GM21576 (cell line): ENCODE results near the gene KIR2DL3.
"Not testable (repeated sequence)": the region's sequence is repeated elsewhere in the genome, so short reads cannot be mapped to it uniquely, and the experiment has no call there.

Experiments
- ATAC-seq: cut with Tn5 transposase; IDR thresholded peaks from one replicate; pipeline ENCODE4 v1.9.1; 2021; ENCODE audit warnings: mild to moderate bottlenecking, moderate library complexity; ENCODE audit not compliant: unreplicated experiment

KIR2DL3 gene

GRCh38 chr19:54738306-54738705 lies at the start of gene KIR2DL3:
TSS of gene KIR2DL3 (plus strand) at chr19:54738513. CDS start at chr19:54738546, 33 bp downstream.
- ATAC-seq, result not testable (repeated sequence)

DNA sequence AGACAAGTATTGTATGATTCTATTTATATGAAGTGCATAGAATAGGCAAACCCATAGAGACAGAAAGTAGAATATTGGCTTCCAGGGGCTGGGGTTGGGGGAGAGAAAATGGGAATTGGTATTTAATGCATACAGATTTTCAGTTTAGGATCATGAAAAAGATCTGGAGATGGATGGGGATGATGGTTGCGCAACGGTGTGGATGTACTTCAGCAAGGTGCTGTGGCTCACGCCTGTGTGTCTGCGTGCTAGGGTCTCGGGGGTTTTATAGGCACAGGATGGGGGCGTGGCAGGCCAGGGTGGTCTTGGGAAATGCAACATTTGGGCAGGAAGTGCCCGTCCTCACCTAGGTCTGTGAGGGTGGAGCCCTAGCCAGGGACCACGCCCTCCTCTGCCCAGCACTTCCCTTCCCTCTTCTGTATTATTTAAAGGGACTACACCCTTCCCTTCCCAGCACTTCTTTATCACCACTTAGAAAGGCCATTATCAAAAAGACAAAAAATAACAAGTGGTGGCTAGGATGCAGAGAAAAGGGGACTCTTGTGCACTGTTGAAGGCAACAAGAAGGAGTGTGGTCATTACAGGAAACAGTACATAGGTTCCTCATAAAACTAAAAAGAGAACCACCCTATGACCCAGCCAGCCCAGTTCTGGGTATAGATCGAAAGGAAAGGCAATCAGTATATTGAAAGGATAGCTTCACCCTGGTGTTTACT lies 46.6 kb upstream of the KIR2DL3 start:
- no peak for ATAC-seq

- no peak for ATAC-seq
Measured at GRCh38 chr19:54692298-54692615, 46.1 kb upstream of the KIR2DL3 start.

DNA sequence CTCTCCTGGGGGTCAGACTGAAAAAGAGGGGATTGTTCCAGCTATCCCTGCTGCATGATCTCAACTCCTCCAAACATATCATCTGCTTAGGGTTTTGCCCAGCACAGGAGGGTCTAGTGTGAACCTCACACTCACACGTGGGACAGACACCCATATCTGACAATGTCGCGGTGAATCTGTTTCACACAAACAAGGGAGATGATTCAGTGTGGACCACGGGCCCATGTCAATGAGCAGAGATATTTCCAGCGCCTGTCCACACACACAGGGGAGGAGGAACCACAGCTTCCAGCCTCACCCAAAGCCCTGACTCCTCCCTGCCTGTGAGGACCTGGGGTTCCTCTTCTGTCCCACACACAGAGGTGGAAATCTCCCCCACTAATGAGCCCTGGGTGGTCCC lies 43.7 kb upstream of the KIR2DL3 start:
- no peak for ATAC-seq

- ATAC-seq, result no peak
Measured at GRCh38 chr19:54696117-54696548, 42.2 kb upstream of the KIR2DL3 start.

GRCh38 chr19:54696766-54697165 lies 41.5 kb upstream of the KIR2DL3 start:
- no peak for ATAC-seq

DNA sequence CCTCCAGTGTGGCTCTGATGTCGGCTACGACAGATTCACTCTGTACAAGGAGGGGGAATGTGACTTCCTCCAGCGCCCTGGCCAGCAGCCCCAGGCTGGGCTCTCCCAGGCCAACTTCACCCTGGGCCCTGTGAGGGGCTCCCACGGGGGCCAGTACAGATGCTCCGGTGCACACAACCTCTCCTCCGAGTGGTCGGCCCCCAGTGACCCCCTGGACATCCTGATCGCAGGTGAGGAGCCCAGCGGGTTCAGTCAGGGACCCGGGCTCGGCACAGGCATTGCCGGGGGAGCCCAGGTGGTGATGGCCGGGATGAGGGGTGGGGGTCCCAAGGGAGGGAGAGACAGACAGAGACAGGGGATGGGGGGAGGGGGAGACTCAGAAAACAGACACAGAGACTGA lies 40.6 kb upstream of the KIR2DL3 start:
- ATAC-seq, result not testable (repeated sequence)

GRCh38 chr19:54704928-54705327 lies 33.4 kb upstream of the KIR2DL3 start:
- ATAC-seq, result no peak

GRCh38 chr19:54707962-54708361 lies 30.4 kb upstream of the KIR2DL3 start:
- ATAC-seq, result no peak

DNA sequence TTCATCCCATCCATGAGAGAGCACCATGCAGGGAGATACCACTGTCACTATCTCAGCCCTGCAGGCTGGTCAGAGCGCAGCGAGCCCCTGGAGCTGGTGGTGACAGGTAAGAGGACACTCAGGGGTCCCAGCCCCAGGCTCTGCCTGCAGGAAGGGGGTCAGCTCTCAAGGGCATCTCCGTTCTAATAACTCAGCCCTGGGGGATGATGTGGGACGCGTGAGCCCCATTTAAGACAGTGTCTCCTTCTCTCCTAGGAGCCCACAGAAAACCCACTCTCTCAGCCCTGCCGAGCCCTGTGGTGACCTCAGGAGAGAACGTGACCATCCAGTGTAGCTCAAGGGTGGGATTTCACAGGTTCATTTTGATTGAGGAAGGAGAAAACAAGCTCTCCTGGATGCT lies 29.5 kb upstream of the KIR2DL3 start:
- ATAC-seq, result no peak

- ATAC-seq, result no peak
Measured at GRCh38 chr19:54709212-54709948, 28.9 kb upstream of the KIR2DL3 start.

- not testable (repeated sequence) for ATAC-seq
Measured at GRCh38 chr19:54709956-54710355, 28.4 kb upstream of the KIR2DL3 start.

GRCh38 chr19:54724142-54724541 lies 14.2 kb upstream of the KIR2DL3 start, which contains the start of gene KIR3DL3:
TSS of gene KIR3DL3 (plus strand) at chr19:54724442. CDS start at chr19:54724497, 55 bp downstream.
- ATAC-seq, result no peak

- no peak for ATAC-seq
Measured at GRCh38 chr19:54724644-54725043, 13.7 kb upstream of the KIR2DL3 start.

GRCh38 chr19:54725321-54725720 lies 13.0 kb upstream of the KIR2DL3 start:
- ATAC-seq, result no peak

DNA sequence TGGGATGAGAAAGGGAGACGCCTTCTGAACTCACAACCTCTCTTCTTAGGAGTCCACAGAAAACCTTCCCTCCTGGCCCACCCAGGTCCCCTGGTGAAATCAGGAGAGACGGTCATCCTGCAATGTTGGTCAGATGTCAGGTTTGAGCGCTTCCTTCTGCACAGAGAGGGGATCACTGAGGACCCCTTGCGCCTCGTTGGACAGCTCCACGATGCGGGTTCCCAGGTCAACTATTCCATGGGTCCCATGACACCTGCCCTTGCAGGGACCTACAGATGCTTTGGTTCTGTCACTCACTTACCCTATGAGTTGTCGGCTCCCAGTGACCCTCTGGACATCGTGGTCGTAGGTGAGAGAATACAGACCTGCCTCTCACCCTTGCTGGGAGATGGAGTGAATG lies 10.8 kb upstream of the KIR2DL3 start:
- no peak for ATAC-seq

DNA sequence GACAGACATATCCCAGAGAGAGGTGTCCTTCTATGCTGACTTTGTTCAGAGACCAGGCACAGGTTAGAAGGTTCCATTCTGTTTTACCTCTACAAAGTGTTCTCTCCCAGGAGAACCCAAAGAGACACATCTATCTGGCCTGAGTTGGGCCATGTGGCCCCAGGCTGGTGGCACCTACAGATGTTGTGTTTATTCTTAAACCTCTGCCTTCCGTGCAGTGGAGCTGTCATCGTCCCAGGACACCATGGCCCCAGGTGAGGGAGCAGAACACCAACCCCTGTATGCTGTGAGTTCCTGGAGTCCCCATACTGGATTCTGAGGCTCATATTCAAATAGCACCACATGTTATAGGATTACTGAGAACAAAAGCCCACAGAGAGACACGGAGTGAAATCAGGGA lies 10.1 kb upstream of the KIR2DL3 start:
- no peak for ATAC-seq

- no peak for ATAC-seq
Measured at GRCh38 chr19:54729416-54730188, 8.7 kb upstream of the KIR2DL3 start.

- ATAC-seq, result no peak
Measured at GRCh38 chr19:54731191-54731590, 7.1 kb upstream of the KIR2DL3 start.

DNA sequence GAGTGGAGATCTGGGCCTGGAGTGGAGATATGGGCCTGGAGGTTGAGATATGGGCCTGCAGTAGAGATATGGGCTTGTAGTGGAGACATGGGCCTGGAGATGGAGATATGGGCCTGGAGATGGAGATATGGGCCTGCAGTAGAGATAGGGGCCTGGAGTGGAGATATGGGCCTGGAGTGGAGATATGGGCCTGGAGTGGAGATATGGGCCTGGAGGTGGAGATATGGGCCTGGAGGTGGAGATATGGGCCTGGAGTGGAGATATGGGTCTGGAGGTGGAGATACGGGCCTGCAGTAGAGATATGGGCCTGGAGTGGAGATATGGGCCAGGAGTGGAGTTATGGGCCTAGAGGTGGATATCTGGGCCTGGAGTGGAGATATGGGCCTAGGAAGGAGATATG lies 402 bp downstream of the KIR2DL3 start:
- no peak for ATAC-seq

DNA sequence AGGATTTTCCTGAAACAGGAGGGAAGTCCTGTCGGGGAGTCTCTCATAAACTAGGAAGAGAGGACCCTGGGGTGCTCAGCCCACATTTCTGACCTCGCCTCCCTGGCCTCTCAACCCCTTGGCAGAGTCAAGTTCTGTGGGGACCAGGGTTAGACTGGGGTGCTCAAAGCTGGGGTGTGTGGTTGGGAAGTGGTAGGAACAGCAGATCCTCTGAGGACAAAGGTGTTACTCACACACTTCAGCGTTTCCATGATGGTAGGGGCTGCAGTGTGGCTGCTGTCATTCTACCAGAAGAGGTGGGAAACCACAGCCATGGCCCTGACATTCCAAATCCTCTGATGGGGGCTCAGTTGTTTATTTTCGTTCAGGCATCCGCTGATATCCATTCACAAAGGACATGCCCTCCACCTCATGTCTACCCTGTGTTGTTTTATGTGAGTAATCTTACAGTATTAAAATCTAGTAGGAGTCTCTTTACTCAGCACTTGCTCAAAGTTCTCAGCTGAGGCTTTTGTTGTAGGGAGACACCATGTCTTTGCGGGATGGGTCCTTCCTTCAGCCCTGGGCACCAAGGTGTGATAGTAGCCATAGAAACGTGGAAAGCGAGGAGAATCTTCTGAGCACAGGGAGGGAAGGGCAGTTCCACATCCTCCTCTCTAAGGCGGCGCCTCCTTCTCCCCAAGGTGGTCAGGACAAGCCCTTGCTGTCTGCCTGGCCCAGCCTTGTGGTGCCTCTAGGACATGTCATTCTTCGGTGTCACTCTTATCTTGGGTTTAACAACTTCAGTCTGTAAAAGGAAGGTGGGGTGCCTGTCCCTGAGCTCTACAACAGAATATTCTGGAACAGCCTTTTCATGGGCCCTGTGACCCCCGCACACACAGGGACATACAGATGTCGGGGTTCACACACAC lies 1.5 kb downstream of the KIR2DL3 start:
- ATAC-seq, result no peak
